ENCODE measurements around the gene KREMEN2. TPM values are rescaled to one million over a fixed set of nuclear protein-coding genes. Genes with fewer than 3 reads are reported as not detected.

The KREMEN2 gene
- total and polyA plus RNA-seq, 2 of the 13 experiments (the other 11 are each of a cell fraction or from before 2014, with no cell fraction given): 0.48 to 1.2 TPM

GRCh38 chr16:2968738-2969544 lies 4.9 kb downstream of the KREMEN2 start, which contains the start of gene PAQR4 (continued):
- TF ChIP-seq PLSCR1 (CRISPR knock-in tag; IDR thresholded peaks at IDR 0.05; ENCODE audit: borderline replicate concordance): no peak; the same call in 1 of the 2 replicates
- TF ChIP-seq, protein P1, sequence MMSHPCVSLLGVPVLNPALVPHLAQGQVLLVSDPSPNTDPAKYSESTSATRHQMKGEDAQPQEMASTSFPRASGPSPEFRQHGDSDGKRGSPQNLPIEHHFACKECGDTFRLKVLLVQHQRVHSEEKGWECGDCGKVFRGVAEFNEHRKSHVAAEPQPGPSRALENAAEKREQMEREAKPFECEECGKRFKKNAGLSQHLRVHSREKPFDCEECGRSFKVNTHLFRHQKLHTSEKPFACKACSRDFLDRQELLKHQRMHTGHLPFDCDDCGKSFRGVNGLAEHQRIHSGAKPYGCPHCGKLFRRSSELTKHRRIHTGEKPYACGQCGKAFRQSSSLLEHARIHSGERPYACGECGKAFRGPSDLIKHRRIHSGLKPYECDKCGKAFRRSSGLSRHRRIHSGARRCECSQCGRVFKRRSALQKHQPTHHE (CRISPR knock-in tag; IDR thresholded peaks at IDR 0.05; ENCODE audit: borderline replicate concordance): peak; percentile 99
- TF ChIP-seq SMARCE1 (IDR thresholded peaks at IDR 0.05; ENCODE audit: borderline replicate concordance): no peak
- TF ChIP-seq ZNF782 (CRISPR knock-in tag; IDR thresholded peaks at IDR 0.05; ENCODE audit: borderline replicate concordance): peak; percentile 90; the same call in 1 of the 2 replicates
- 0 out of 2 replicates have a peak, but pooled peaks have one; percentile 54 for TF ChIP-seq KLF15 (CRISPR knock-in tag; IDR thresholded peaks at IDR 0.05; ENCODE audit: borderline replicate concordance)
- TF ChIP-seq SOX6 (IDR thresholded peaks at IDR 0.05): no peak
- peak; percentile 77 for TF ChIP-seq SOX6 (CRISPR knock-in tag; IDR thresholded peaks at IDR 0.05)
- no peak; the same call in 1 of the 2 replicates for TF ChIP-seq ZNF737 (CRISPR knock-in tag; IDR thresholded peaks at IDR 0.05; ENCODE audit: borderline replicate concordance)
- TF ChIP-seq ZNF225 (CRISPR knock-in tag; IDR thresholded peaks at IDR 0.05): peak; percentile 95; the same call in 1 of the 2 replicates
- TF ChIP-seq SKIL (CRISPR knock-in tag; IDR thresholded peaks at IDR 0.05; ENCODE audit: borderline replicate concordance): 0 out of 2 replicates have a peak, but pooled peaks have one; percentile 74
- TF ChIP-seq, protein P2, sequence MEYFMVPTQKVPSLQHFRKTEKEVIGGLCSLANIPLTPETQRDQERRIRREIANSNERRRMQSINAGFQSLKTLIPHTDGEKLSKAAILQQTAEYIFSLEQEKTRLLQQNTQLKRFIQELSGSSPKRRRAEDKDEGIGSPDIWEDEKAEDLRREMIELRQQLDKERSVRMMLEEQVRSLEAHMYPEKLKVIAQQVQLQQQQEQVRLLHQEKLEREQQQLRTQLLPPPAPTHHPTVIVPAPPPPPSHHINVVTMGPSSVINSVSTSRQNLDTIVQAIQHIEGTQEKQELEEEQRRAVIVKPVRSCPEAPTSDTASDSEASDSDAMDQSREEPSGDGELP (IDR thresholded peaks at IDR 0.05; ENCODE audit: borderline replicate concordance, low read depth): 0 out of 2 replicates have a peak, but pooled peaks have one; percentile 32
- peak; percentile 42; the same call in 1 of the 2 replicates for TF ChIP-seq ZNF292 (CRISPR knock-in tag; IDR thresholded peaks at IDR 0.05; ENCODE audit: borderline replicate concordance, low read depth)
- TF ChIP-seq ZNF354B (CRISPR knock-in tag; IDR thresholded peaks at IDR 0.05): 0 out of 2 replicates have a peak, but pooled peaks have one; percentile 53
- peak; percentile 97 for TF ChIP-seq ZBTB44 (CRISPR knock-in tag; IDR thresholded peaks at IDR 0.05)
- peak; percentile 36; the same call in 1 of the 2 replicates for TF ChIP-seq ZNF7 (CRISPR knock-in tag; IDR thresholded peaks at IDR 0.05)
- peak; percentile 85; the same call in 1 of the 2 replicates for TF ChIP-seq DNMT3B (CRISPR knock-in tag; conservative IDR thresholded peaks at IDR 0.05)
- TF ChIP-seq RFX5 (IDR thresholded peaks at IDR 0.05; ENCODE audit: low read depth, low read length): peak; percentile 52
- TF ChIP-seq ZNF383 (CRISPR knock-in tag; IDR thresholded peaks at IDR 0.05; ENCODE audit: borderline replicate concordance): 0 out of 2 replicates have a peak, but pooled peaks have one; percentile 87
- peak; percentile 32; the same call in 1 of the 2 replicates for TF ChIP-seq NR2F6 (IDR thresholded peaks at IDR 0.05)
- peak; percentile 8; the same call in 1 of the 2 replicates for TF ChIP-seq NR2F6 (CRISPR knock-in tag; IDR thresholded peaks at IDR 0.05)
- TF ChIP-seq FOXJ3 (CRISPR knock-in tag; IDR thresholded peaks at IDR 0.05; ENCODE audit: borderline replicate concordance): peak; percentile 55; the same call in 1 of the 2 replicates
- TF ChIP-seq TBL1XR1 (IDR thresholded peaks at IDR 0.05; ENCODE audit: borderline replicate concordance, low read length, partially characterized antibody): no peak

All from HepG2 (cell line).